Measurements from ENCODE around the gene ANTXR2.

DNA sequence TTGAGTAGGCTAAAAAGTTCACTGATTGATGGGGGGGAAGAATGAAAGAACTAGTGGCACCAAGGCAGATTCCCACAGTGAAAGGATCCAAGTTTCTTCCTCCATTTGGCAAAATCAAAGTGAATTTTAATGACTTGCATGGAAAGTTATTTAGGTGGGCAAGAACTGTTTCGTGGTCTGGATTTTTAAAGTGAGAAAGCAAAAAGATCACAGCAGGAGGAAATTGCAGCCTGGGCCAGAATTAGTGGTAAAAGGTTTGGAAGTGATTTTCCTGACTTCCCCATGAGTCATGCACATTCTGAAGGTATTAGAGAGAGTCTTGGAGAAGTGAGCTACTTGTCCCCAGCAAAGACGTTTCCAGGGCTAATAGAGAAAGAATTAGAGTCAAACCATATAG is 207.8 kb downstream of the ANTXR2 start:
- TF ChIP-seq POLR2A (IDR thresholded peaks at IDR 0.05; ENCODE audit: low read depth, low read length) (no peak), CTCF (IDR thresholded peaks at IDR 0.05; ENCODE audit: extremely low read depth in 1 of 2, insufficient read depth in 1 of 2, low read depth in 1 of 2, low read length in 2 of 2) (no peak), GATA2 (IDR thresholded peaks at IDR 0.05; ENCODE audit: insufficient read depth, insufficient read length, low read depth, low read length) (no peak), FOS (IDR thresholded peaks at IDR 0.05; ENCODE audit: borderline replicate concordance, insufficient read depth, low read length) (peak; percentile 12), JUN (IDR thresholded peaks at IDR 0.05; ENCODE audit: borderline replicate concordance, insufficient read depth, insufficient read length, low read depth) (no peak)

Measured in endothelial cell of umbilical vein (primary cell).